ENCODE results near the gene GNAQ.
"Not testable (repeated sequence)": the region's sequence is repeated elsewhere in the genome, so short reads cannot be mapped to it uniquely, and the experiment has no call there.

GNAQ gene

GRCh38 chr9:77898864-77899263, 132.7 kb downstream of the GNAQ start:
- DNase-seq = no peak

- no peak for DNase-seq
Observed at GRCh38 chr9:77896938-77897667, 134.5 kb downstream of the GNAQ start.

- DNase-seq = no peak
Observed at GRCh38 chr9:77896269-77896937, 135.2 kb downstream of the GNAQ start.

GRCh38 chr9:77893706-77894105, 137.9 kb downstream of the GNAQ start:
- DNase-seq = no peak

GRCh38 chr9:77892955-77893514, 138.6 kb downstream of the GNAQ start:
- DNase-seq = no peak

- no peak for DNase-seq
Observed at GRCh38 chr9:77892171-77892570, 139.4 kb downstream of the GNAQ start.

GRCh38 chr9:77891128-77891800, 140.3 kb downstream of the GNAQ start:
- DNase-seq = no peak

- DNase-seq = no peak
Observed at GRCh38 chr9:77887662-77888061, 143.9 kb downstream of the GNAQ start.

GRCh38 chr9:77885104-77885672, 146.4 kb downstream of the GNAQ start:
- no peak for DNase-seq

- no peak for DNase-seq
Observed at GRCh38 chr9:77883846-77884771, 147.5 kb downstream of the GNAQ start.

GRCh38 chr9:77883133-77883532, 148.5 kb downstream of the GNAQ start:
- DNase-seq = no peak

GRCh38 chr9:77882294-77882693, 149.3 kb downstream of the GNAQ start:
- DNase-seq = no peak

GRCh38 chr9:77881634-77882033, 150.0 kb downstream of the GNAQ start:
- DNase-seq = not testable (repeated sequence)

GRCh38 chr9:77881111-77881510, 150.5 kb downstream of the GNAQ start:
- DNase-seq = no peak

GRCh38 chr9:77879437-77879943, 152.1 kb downstream of the GNAQ start:
- no peak for DNase-seq

- DNase-seq = not testable (repeated sequence)
Observed at GRCh38 chr9:77878793-77879192, 152.8 kb downstream of the GNAQ start.

- no peak for DNase-seq
Observed at GRCh38 chr9:77877976-77878375, 153.6 kb downstream of the GNAQ start.

- DNase-seq = no peak
Observed at GRCh38 chr9:77876590-77876989, 155.0 kb downstream of the GNAQ start.

- no peak for DNase-seq
Observed at GRCh38 chr9:77876091-77876490, 155.5 kb downstream of the GNAQ start.

- DNase-seq = no peak
Observed at GRCh38 chr9:77872863-77873262, 158.7 kb downstream of the GNAQ start.

- no peak for DNase-seq
Observed at GRCh38 chr9:77872177-77872576, 159.4 kb downstream of the GNAQ start.

GRCh38 chr9:77871483-77871882, 160.1 kb downstream of the GNAQ start:
- no peak for DNase-seq
